K562 (cell line): ENCODE data around the gene TMEM170A. TPM values are rescaled to one million over a fixed set of nuclear protein-coding genes. Genes with fewer than 3 reads are reported as not detected.

Experiments
- ATAC-seq: fragments of 200-7000 bp; cut with Tn5 transposase; 3 replicates; pipeline ENCODE4 v1.9.1; 2020; ENCODE audit warnings: moderate library complexity
- BruUV-seq: library from RNA; stranded (reverse); fragments of 400-500 nt; replicated peaks from 2 replicates; lab custom pipeline; 2021; lab: Mats Ljungman, UMichigan
- CTCF ChIA-PET: fragments of 300-600 bp; formaldehyde crosslinking; extraction: SDS; loops from one replicate; lab custom pipeline; 2021; ENCODE audit warnings: low intra/inter-chr PET ratio; lab: Yijun Ruan, JAX
- POLR2A ChIA-PET: fragments of 300-600, 350-650 bp; sonication (Branson Sonifier 250); formaldehyde crosslinking; extraction: SDS; loops from one replicate; lab custom pipeline; 2021; ENCODE audit warnings: antibody characterized with exemption, inconsistent platforms; lab: Yijun Ruan, JAX
- DNase-seq, 4 experiments: peaks; one replicate each; pipeline versions ENCODE4 v3.0.0 to v3.0.0-alpha.2; 2011 to 2018; ENCODE audit warnings: low spot score in 3 of 4, mixed read lengths in 3 of 4; ENCODE audit errors: extremely low read depth in 1 of 4
- FAIRE-seq: peaks from 2 replicates; lab custom pipeline; 2011; peaks lifted over from hg19 to GRCh38; lab: Jason Lieb, UNC
- H2AFZ ChIP-seq: 2 replicates; pipeline ENCODE4 v1.6.0; 2011; ENCODE audit warnings: low read depth, low read length, control low read depth, inconsistent platforms
- H3K27ac ChIP-seq: fragments of 200-600 bp; 3 replicates; pipeline ENCODE4 v1.8.0; 2011; ENCODE audit warnings: low read depth, mild to moderate bottlenecking, control low read depth, inconsistent platforms, low read length, moderate library complexity, mixed read lengths; ENCODE audit errors: extremely low read depth
- H3K27me3 ChIP-seq, 2 experiments: fragments of 300-600 bp in 1 of 2; 2 replicates in 1 of 2; 3 replicates in 1 of 2; pipeline versions ENCODE4 v1.6.0 to v1.8.0; 2011; ENCODE audit warnings: inconsistent platforms in 2 of 2, low read length in 2 of 2, mild to moderate bottlenecking in 1 of 2, mixed read lengths in 1 of 2, moderate library complexity in 1 of 2; ENCODE audit not compliant: control insufficient read depth in 2 of 2, insufficient read depth in 2 of 2
- H3K36me3 ChIP-seq: fragments of 300-600 bp; 3 replicates; pipeline ENCODE4 v1.8.0; 2011; ENCODE audit warnings: mild to moderate bottlenecking, low read length, inconsistent platforms; ENCODE audit not compliant: control insufficient read depth, insufficient read depth
- H3K4me1 ChIP-seq, 2 experiments: fragments of 200-600 bp in 1 of 2; replicated peaks in 1 of 2; 2 replicates in 1 of 2; 3 replicates in 1 of 2; pipeline versions ENCODE4 v1.5.1 to v1.8.0; 2011; ENCODE audit warnings: inconsistent platforms in 2 of 2, low read length in 2 of 2, mild to moderate bottlenecking in 1 of 2, mixed read lengths in 1 of 2, moderate library complexity in 1 of 2; ENCODE audit not compliant: control insufficient read depth in 2 of 2, insufficient read depth in 2 of 2
- H3K4me2 ChIP-seq: 2 replicates; pipeline ENCODE4 v1.6.1; 2011; ENCODE audit warnings: low read length, control low read depth, inconsistent platforms, mixed read lengths; ENCODE audit not compliant: insufficient read depth
- H3K4me3 ChIP-seq: fragments of 200-600 bp; sonication (generic), shearing (Covaris generic); 2 replicates; pipeline ENCODE4 v1.5.1; 2016; ENCODE audit warnings: control low read depth, inconsistent platforms
- H3K79me2 ChIP-seq: fragments of 200-600 bp; 3 replicates; pipeline ENCODE4 v1.8.0; 2011; ENCODE audit warnings: low read length, inconsistent platforms; ENCODE audit not compliant: control insufficient read depth, insufficient read depth
- H3K9ac ChIP-seq, 2 experiments: 2 replicates each; pipeline versions ENCODE4 v1.6.0 to v1.6.1; 2011; ENCODE audit warnings: low read depth in 2 of 2, low read length in 2 of 2, control low read depth in 1 of 2, inconsistent platforms in 1 of 2, mild to moderate bottlenecking in 1 of 2, mixed read lengths in 1 of 2; ENCODE audit not compliant: insufficient read depth in 1 of 2
- H3K9me1 ChIP-seq: one replicate; pipeline ENCODE4 v1.6.0; 2011; ENCODE audit warnings: inconsistent platforms, mild to moderate bottlenecking, low read length, moderate library complexity; ENCODE audit not compliant: control insufficient read depth, insufficient read depth
- H3K9me3 ChIP-seq: replicated peaks from 2 replicates; pipeline ENCODE4 v1.5.1; 2011; ENCODE audit warnings: low read depth, low read length, inconsistent platforms; ENCODE audit not compliant: control insufficient read depth, insufficient read depth
- H4K20me1 ChIP-seq: replicated peaks from 2 replicates; pipeline ENCODE4 v1.6.1; 2011; ENCODE audit warnings: low read length, inconsistent platforms, mixed read lengths; ENCODE audit not compliant: control insufficient read depth, insufficient read depth
- ARID1B ChIP-seq: fragments of 450-650 bp; IDR thresholded peaks from 2 replicates; pipeline ENCODE4 v1.6.1; 2016; ENCODE audit warnings: antibody characterized with exemption, mild to moderate bottlenecking, inconsistent platforms
- ATF7 ChIP-seq: fragments of 450-650 bp; IDR thresholded peaks from 2 replicates; pipeline ENCODE4 v1.7.1; 2014; ENCODE audit warnings: mild to moderate bottlenecking, moderate library complexity
- CEBPB ChIP-seq: fragments of 450-650 bp; IDR thresholded peaks from 2 replicates; pipeline ENCODE4 v1.6.1; 2016; ENCODE audit warnings: missing genetic modification characterization, missing compliant biosample characterization
- ETV1 ChIP-seq: fragments of 450-650 bp; conservative IDR thresholded peaks from 2 replicates; pipeline ENCODE4 v1.6.1; 2016; ENCODE audit warnings: missing genetic modification characterization, control low read depth, low read depth, missing compliant biosample characterization
- FIP1L1 ChIP-seq: fragments of 200-400 bp; formaldehyde crosslinking; IDR thresholded peaks from 2 replicates; pipeline ENCODE4 v1.6.1; 2018; ENCODE audit warnings: mild to moderate bottlenecking, low read depth, low read length; ENCODE audit not compliant: poor library complexity, severe bottlenecking
- FOSL1 ChIP-seq: fragments of 200-800 bp; sonication (Bioruptor generic); conservative IDR thresholded peaks from 2 replicates; pipeline ENCODE4 v1.6.1; 2016; ENCODE audit warnings: missing genetic modification characterization, missing compliant biosample characterization
- FUS ChIP-seq: fragments of 200-400 bp; formaldehyde crosslinking; optimal IDR thresholded peaks from 2 replicates; pipeline ENCODE3; 2017; ENCODE audit warnings: low read depth, low read length
- HOXB6 ChIP-seq: fragments of 250-450 bp; sonication (Bioruptor Pico); IDR thresholded peaks from 2 replicates; pipeline ENCODE4 v1.5.1; 2022; ENCODE audit warnings: mild to moderate bottlenecking, borderline replicate concordance
- L3MBTL2 ChIP-seq: fragments of 450-650 bp; IDR thresholded peaks from 2 replicates; pipeline ENCODE4 v1.6.1; 2016; ENCODE audit warnings: mild to moderate bottlenecking, moderate library complexity
- MEIS2 ChIP-seq: fragments of 450-650 bp; IDR thresholded peaks from 2 replicates; pipeline ENCODE4 v1.6.1; 2014; ENCODE audit warnings: mild to moderate bottlenecking; ENCODE audit not compliant: partially characterized antibody
- MIER1 ChIP-seq: fragments of 450-650 bp; IDR thresholded peaks from 2 replicates; pipeline ENCODE4 v1.6.1; 2016; ENCODE audit warnings: antibody characterized with exemption, mild to moderate bottlenecking, low read depth
- NR4A1 ChIP-seq, 2 experiments: fragments of 250-450 bp in 1 of 2; fragments of 450-650 bp in 1 of 2; sonication (Bioruptor Pico) in 1 of 2; IDR thresholded peaks; 2 replicates each; pipeline versions ENCODE4 v1.4.0 to v1.6.1; 2016 to 2020; ENCODE audit warnings: mild to moderate bottlenecking in 2 of 2, missing compliant biosample characterization in 1 of 2, missing genetic modification characterization in 1 of 2, moderate library complexity in 1 of 2
- POU5F1 ChIP-seq: fragments of 150-350 bp; IDR thresholded peaks from 2 replicates; pipeline ENCODE4 v1.6.1; 2014; ENCODE audit warnings: borderline replicate concordance, low read length, low read depth, mild to moderate bottlenecking; ENCODE audit not compliant: partially characterized antibody
- RBBP5 ChIP-seq: fragments of 200-600 bp; sonication (generic); IDR thresholded peaks from 2 replicates; pipeline ENCODE4 v1.6.1; 2012; ENCODE audit warnings: borderline replicate concordance, mild to moderate bottlenecking, low read length, control low read depth, inconsistent platforms; ENCODE audit not compliant: insufficient read depth, poor library complexity, severe bottlenecking
- SMARCB1 ChIP-seq: IDR thresholded peaks from 2 replicates; pipeline ENCODE4 v1.6.1; 2011; ENCODE audit warnings: improper control_type of control experiment, low read depth; ENCODE audit not compliant: insufficient read length
- ZNF324 ChIP-seq: fragments of 250-450 bp; sonication (Bioruptor Pico); IDR thresholded peaks from 2 replicates; pipeline ENCODE4 v1.4.0; 2020; ENCODE audit warnings: mild to moderate bottlenecking
- ZNF436 ChIP-seq: fragments of 250-450, 450-650 bp; sonication (Bioruptor Pico); formaldehyde crosslinking; IDR thresholded peaks from 2 replicates; pipeline ENCODE4 v1.7.0; 2020; ENCODE audit warnings: mild to moderate bottlenecking
- ZNF75A ChIP-seq: fragments of 450-650 bp; formaldehyde crosslinking; IDR thresholded peaks from 2 replicates; pipeline ENCODE4 v1.4.0; 2020; ENCODE audit warnings: mild to moderate bottlenecking
- ZNF76 ChIP-seq: fragments of 250-450 bp; sonication (Bioruptor Pico); IDR thresholded peaks from 2 replicates; pipeline ENCODE4 v1.4.0; 2020; ENCODE audit warnings: mild to moderate bottlenecking, moderate library complexity, borderline replicate concordance
- WGBS: fragments of 100-300 bp; shearing (Covaris generic); methylation state at CpG from one replicate; pipeline ENCODE4 v1.1.6; 2016; ENCODE audit warnings: low coverage, mixed read lengths; ENCODE audit not compliant: insufficient coverage; ENCODE audit errors: missing lambda C conversion rate; 5-methylcytosine and 5-hydroxymethylcytosine counted together
- in situ Hi-C: fragments of 300-500 bp; cut with MboI; formaldehyde crosslinking; loops from 4 replicates; pipeline ENCODE4 v1.15.0; 2018; ENCODE audit warnings: inconsistent platforms, mixed read lengths
- intact Hi-C: fragments of 100-400 bp; cut with micrococcal nuclease; formaldehyde crosslinking; loops from 2 replicates; pipeline ENCODE4 v1.14.2; 2022
- polyA plus RNA-seq, 8 experiments: library from polyadenylated mRNA; depleted of rRNA in 4 of 8; stranded (reverse) in 5 of 8; unstranded in 3 of 8; fragments of >200 nt; fragmentation: Nextera tagmentation in 2 of 8; fragmentation: Illumina TruSeq in 1 of 8; extraction: Ambion mirVana in 2 of 8; extraction: Trizol in 1 of 8; gene quantifications; 2 replicates each; pipeline versions ENCODE4 v1.2.1 to v1.2.3, GENCODE V29; 2011 to 2014; ENCODE audit warnings: inconsistent platforms in 1 of 8, missing spikeins in 1 of 8
- total RNA-seq, 7 experiments: library from RNA; depleted of rRNA in 6 of 7; stranded (reverse); fragments of >200 nt in 6 of 7; fragmentation: Illumina TruSeq in 2 of 7; extraction: Trizol in 2 of 7; gene quantifications; 2 replicates each; pipeline versions ENCODE4 v1.2.1 to v1.2.3, GENCODE V29; 2011 to 2021; ENCODE audit warnings: low replicate concordance in 1 of 7
- TF ChIP-seq, protein P1 (sequence below): sonication (generic); formaldehyde crosslinking; IDR thresholded peaks from 2 replicates; pipeline ENCODE4 v1.8.1; 2023; ENCODE audit warnings: mild to moderate bottlenecking, missing genetic modification reagents
- TF ChIP-seq, protein P2 (sequence below): fragments of 450-650 bp; formaldehyde crosslinking; conservative IDR thresholded peaks from 2 replicates; pipeline ENCODE4 v1.4.0; 2022; ENCODE audit warnings: mild to moderate bottlenecking, missing genetic modification characterization

The TMEM170A gene
- total and polyA plus RNA-seq, 9 of the 15 experiments (the other 6 are each of a cell fraction or from before 2014, with no cell fraction given) = 6.1 to 30.2 (median 15.0) TPM

DNA sequence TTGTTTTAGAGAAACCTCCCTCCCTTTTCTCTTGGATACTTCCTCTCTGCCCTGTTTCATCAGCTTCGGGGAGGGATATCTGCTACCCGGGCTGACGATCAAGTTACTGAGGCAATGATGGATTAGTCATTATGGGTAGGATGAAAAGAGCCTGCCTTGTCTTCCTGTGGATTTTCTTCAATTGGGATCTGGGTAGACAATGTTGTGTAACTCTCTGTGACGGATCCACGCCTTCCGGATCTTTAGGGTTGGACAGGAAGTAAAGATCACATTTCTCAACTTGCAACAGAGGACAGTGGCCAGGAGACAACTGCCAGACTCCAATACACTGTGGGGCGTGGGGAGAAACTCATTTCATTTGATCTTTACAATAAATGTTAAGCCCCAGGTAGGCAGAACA is 42.1 kb upstream of the TMEM170A start:
- in situ Hi-C loops = loop anchor here (5.0 kb wide), 1 partner anchor 36 kb away; no protein-coding TSS in a partner anchor
- FAIRE-seq = no peak
- ChIA-PET POLR2A (interaction anchor here (0.7 to 0.9 kb wide), 2 partner anchors 9 to 33 kb away, joined by 3 to 4 read pairs; no protein-coding TSS in a partner anchor), CTCF (no interaction called here)
- no peak overlapping the region for H3K4me3 ChIP-seq
- H3K9me1 ChIP-seq = no peaks in the 10 kb centered on the region
- H3K36me3 ChIP-seq = no peaks in the 10 kb centered on the region
- no TSS peak for BruUV-seq
- no peak overlapping the region for H3K27ac ChIP-seq
- intact Hi-C loops = loop anchor here (2.0 kb wide), 1 partner anchor 34 kb away; no protein-coding TSS in a partner anchor
- H4K20me1 ChIP-seq = peaks cover 5% of the 10 kb centered on the region
- DNase-seq = no peak
- peaks cover 5 to 16% of the 10 kb centered on the region in 2 experiments; a peak in 3 of 5 replicates for H3K4me1 ChIP-seq
- no peaks in the 10 kb centered on the region for H3K9me3 ChIP-seq
- WGBS = 18% methylated on average over 7 of the region's 7 CpGs
- peak; percentile 31 for ATAC-seq
- no peak overlapping the region for H3K4me2 ChIP-seq
- H3K27me3 ChIP-seq = peaks cover 3 to 18% of the 10 kb centered on the region in 2 experiments; a peak in 4 of 5 replicates
- no peak overlapping the region for H3K9ac ChIP-seq
- H2AFZ ChIP-seq = no peak overlapping the region
- H3K79me2 ChIP-seq = no peaks in the 10 kb centered on the region
- TF ChIP-seq POU5F1 = no peak
- TF ChIP-seq, protein P1, sequence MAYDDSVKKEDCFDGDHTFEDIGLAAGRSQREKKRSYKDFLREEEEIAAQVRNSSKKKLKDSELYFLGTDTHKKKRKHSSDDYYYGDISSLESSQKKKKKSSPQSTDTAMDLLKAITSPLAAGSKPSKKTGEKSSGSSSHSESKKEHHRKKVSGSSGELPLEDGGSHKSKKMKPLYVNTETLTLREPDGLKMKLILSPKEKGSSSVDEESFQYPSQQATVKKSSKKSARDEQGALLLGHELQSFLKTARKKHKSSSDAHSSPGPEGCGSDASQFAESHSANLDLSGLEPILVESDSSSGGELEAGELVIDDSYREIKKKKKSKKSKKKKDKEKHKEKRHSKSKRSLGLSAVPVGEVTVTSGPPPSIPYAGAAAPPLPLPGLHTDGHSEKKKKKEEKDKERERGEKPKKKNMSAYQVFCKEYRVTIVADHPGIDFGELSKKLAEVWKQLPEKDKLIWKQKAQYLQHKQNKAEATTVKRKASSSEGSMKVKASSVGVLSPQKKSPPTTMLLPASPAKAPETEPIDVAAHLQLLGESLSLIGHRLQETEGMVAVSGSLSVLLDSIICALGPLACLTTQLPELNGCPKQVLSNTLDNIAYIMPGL (CRISPR knock-in tag) = no peak
- peak; percentile 48 for TF ChIP-seq MEIS2
- 0 out of 2 replicates have a peak, but pooled peaks have one; percentile 15 for TF ChIP-seq ARID1B
- no peak for TF ChIP-seq MIER1
- TF ChIP-seq SMARCB1 = no peak
- TF ChIP-seq NR4A1 (CRISPR knock-in tag; IDR thresholded peaks at IDR 0.05) = no peak
- TF ChIP-seq NR4A1 (tag; IDR thresholded peaks at IDR 0.05) = no peak
- TF ChIP-seq, protein P2, sequence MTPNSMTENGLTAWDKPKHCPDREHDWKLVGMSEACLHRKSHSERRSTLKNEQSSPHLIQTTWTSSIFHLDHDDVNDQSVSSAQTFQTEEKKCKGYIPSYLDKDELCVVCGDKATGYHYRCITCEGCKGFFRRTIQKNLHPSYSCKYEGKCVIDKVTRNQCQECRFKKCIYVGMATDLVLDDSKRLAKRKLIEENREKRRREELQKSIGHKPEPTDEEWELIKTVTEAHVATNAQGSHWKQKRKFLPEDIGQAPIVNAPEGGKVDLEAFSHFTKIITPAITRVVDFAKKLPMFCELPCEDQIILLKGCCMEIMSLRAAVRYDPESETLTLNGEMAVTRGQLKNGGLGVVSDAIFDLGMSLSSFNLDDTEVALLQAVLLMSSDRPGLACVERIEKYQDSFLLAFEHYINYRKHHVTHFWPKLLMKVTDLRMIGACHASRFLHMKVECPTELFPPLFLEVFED = no peak
- TF ChIP-seq ZNF75A (CRISPR knock-in tag) = no peak
- TF ChIP-seq L3MBTL2 = 0 out of 2 replicates have a peak, but pooled peaks have one; percentile 13
- peak; percentile 61; the same call in 1 of the 2 replicates for TF ChIP-seq ETV1 (tag)
- TF ChIP-seq ATF7 = no peak
- TF ChIP-seq ZNF76 = no peak
- TF ChIP-seq ZNF324 = peak; percentile 42; the same call in 1 of the 2 replicates
- TF ChIP-seq FUS = no peak
- no peak for TF ChIP-seq HOXB6 (CRISPR knock-in tag)
- peak; percentile 75 for TF ChIP-seq CEBPB
- no peak for TF ChIP-seq FIP1L1
- TF ChIP-seq FOSL1 (tag) = 0 out of 2 replicates have a peak, but pooled peaks have one; percentile 15
- TF ChIP-seq RBBP5 = no peak
- no peak for TF ChIP-seq ZNF436 (CRISPR knock-in tag)
